ENCODE data around the gene AP1M1.
"Not testable (repeated sequence)": the region's sequence is repeated elsewhere in the genome, so short reads cannot be mapped to it uniquely, and the experiment has no call there.

Gene AP1M1

GRCh38 chr19:16197622-16198369 is at the start of gene AP1M1:
Gene AP1M1 (plus strand): TSS chr19:16197911. CDS start chr19:16198027, 116 bp downstream.
- peak; percentile 97 to 98 for DNase-seq (ENCODE audit: low read depth in 2 of 2)

DNA sequence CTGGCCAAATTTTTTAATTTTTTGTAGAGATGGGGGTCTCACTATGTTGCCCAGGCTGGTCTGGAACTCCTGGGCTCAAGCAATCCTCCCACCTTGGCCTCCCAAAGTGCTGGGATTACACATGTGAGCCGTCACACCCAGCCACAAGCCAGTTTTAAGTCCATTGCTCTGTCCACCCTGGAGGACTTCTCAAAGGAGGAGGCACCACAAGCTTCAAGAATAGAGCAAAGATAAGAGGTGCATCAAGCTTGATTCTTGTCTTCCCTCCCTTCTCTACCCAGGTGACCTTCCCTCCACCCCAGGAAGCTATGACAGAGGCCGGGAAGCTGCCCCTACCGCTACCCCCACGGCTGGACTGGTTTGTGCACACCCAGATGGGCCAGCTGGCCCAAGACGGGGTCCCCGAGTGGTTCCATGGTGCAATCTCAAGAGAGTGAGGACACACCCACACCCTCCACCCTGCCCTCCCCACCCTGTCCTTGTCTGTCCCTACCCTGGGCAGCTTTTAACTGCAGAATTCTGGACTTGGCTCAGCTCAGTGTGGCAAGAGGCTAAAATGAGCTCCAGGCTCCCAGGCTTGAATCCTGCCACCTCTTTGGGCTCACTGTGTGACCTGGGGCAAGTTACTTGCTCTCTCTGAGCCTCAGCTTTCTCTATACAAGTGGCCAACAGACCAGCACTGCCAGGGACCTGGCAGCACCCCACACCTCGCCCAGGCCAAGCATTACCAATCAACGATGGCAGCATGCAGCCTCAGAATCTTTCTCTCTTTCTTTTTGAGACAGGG is 49.1 kb upstream of the AP1M1 start:
- no peak for DNase-seq (ENCODE audit: low read depth in 2 of 2)

DNA sequence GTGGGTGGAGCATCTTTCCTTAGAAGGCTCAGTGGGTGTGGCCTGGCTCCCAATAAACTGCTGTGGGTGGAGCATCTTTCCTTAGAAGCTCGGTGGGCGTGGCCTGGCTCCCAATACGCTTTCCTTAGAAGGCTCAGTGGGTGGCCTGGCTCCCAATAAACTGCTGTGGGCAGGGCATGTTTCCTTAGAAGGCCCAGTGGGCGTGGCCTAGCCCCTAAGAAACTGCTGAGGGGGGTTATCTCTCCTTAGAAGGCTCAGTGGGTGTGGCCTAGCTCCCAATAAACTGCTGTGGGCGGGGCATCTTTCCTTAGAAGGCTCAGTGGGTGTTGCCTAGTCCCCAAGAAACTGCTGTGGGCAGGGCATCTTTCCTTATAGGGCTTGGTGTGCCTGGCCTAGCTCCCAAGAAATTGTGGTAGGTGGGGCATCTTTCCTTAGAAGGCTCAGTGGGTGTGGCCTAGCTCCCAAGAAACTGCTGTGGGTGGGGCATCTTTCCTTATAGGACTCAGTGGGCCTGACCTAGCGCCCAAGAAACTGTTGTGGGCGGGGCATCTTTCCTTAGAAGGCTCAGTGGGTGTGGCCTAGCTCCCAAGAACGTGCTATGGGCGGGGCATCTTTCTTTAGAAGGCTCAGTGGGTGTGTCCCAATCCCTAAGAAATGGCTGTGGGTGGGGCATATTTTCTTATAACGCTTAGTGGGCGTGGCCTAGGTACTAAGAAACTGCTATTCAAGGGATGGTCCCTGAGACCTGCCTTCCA is 44.0 kb upstream of the AP1M1 start:
- no peak for DNase-seq (ENCODE audit: low read depth in 2 of 2)

DNA sequence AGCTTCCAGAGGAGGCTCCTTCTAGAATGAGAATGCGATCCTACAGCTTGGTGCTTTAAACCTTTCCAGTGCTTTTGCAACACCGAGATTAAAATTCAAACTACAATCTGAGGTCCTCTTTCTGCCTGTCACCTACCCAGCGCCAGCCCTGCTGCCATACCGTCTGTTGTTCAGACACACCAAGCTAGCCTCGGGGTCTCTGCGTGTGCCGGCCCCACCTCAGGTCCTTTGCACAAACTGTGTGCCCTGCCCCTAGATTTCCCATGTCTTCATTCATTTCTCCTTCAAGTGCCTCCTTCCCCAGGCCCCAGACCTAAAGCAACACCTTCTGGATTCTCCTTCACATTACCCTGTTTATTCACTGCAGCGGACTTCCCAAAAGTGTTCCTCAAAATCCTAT is 43.2 kb upstream of the AP1M1 start:
- DNase-seq (ENCODE audit: low read depth in 2 of 2): no peak

- DNase-seq (ENCODE audit: low read depth in 2 of 2): no peak
Measured at GRCh38 chr19:16155128-16155527, 42.6 kb upstream of the AP1M1 start.

- no peak for DNase-seq (ENCODE audit: low read depth in 2 of 2)
Measured at GRCh38 chr19:16156904-16157303, 40.8 kb upstream of the AP1M1 start.

DNA sequence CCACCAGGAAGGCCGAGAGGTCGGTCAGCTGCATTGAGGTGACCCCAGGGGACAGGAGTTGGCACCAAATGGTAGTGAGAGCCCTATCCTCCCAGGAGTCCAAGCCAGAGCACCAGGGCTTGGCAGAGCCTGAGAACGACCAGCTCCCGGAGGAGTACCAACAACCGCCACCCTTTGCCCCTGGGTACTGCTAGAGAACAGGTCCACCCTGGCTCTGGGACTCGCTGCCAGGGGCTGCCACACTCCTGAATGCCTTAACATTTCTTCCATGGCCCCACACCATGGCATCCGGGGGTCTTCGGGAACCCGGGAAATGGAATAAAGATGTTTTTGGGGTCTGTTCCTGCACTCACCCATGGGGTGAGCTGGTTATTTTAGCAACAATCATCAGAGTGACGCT is 40.1 kb upstream of the AP1M1 start:
- DNase-seq (ENCODE audit: low read depth in 2 of 2): no peak

- no peak for DNase-seq (ENCODE audit: low read depth in 2 of 2)
Measured at GRCh38 chr19:16159655-16160054, 38.1 kb upstream of the AP1M1 start.

DNA sequence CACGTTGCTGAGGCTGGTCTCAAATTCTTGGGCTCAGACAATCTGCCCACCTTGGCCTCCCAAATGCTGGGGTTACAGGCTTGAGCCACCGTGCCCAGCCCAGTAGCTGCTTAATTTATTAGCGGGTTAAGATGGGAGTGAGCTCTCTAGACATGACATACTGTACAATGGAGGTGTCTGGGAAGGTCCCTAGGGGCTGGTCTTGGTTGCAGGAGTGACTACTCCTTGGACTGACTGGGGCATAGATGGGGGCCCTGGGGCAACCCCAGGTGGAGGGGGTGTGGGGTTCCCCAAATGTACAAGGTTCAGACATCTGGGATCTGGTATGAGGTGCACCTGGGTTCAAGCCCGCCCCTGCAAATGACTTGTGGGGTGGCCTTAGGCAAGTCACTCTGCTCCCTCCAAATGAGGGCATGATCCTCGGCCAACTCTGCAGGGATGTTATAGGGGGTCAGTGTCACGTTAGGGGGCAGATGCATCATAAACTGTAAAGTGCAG is 37.2 kb upstream of the AP1M1 start:
- DNase-seq (ENCODE audit: low read depth in 2 of 2): no peak

DNA sequence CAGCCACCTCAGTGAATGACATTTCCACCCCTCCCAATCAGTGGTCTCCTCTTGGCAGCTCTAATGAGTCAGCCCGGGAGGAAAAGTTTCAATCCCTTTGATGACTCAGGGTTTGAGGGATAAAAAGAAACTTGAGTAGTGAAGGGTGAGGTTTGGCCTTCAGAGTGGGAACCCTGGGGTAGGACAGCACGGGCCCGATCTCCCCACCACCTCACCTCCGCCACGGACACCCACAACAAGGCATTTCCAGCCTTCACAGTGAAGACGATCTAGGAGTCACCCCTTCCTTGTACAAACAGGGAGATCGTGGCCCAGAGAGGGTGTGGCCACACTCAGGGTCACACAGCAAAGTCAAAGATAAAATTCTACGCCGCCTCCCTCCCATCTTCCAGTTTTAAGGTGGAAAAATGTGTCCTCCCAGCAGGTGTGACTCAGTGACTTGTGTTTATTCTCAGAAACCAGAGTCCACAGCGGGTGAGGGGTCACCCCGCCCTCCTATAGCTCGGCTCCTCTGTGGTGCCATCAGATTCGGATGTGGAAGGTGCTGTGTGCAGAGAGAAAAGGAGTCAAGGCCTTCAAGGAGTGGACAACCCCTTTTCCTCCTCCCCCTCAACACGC is 36.7 kb upstream of the AP1M1 start:
- no peak for DNase-seq (ENCODE audit: low read depth in 2 of 2)

- no peak for DNase-seq (ENCODE audit: low read depth in 2 of 2)
Measured at GRCh38 chr19:16161840-16162239, 35.9 kb upstream of the AP1M1 start.

- no peak for DNase-seq (ENCODE audit: low read depth in 2 of 2)
Measured at GRCh38 chr19:16164222-16164890, 33.4 kb upstream of the AP1M1 start.

DNA sequence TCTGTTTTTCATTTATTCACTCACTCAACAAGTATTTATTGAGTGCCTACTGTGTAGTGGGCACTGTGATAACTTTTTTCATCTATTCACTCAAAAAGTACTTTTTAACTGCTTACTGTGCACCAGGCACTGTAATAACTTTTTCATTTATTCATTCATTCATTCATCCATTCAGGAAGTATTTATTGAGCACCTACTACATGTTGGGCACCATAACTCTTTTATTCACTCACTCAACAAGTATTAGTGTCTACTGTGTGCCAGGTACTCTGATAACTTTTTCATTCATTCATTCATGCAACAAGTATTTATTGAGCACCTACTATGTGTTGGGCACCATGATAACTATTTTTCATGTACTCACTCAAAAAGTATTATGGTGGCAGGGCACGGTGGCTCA is 31.3 kb upstream of the AP1M1 start:
- no peak for DNase-seq (ENCODE audit: low read depth in 2 of 2)

DNA sequence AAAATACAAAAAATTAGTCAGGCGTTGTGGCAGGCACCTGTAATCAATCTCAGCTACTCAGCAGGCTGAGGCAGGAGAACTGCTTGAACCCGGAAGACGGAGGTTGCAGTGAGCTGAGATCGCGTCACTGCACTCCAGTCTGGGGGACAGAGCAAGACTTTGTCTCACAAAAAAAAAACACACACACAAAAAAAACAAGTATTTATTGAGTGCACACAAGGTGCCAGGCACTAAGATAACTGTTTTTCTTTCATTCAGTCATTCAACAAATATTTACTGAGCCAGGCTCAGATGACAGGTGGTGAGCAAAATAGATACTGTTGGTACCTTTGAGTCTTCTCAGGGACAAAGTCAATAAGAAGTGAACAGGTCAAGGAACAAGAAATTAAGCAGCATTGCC is 30.7 kb upstream of the AP1M1 start:
- DNase-seq (ENCODE audit: low read depth in 2 of 2): no peak

DNA sequence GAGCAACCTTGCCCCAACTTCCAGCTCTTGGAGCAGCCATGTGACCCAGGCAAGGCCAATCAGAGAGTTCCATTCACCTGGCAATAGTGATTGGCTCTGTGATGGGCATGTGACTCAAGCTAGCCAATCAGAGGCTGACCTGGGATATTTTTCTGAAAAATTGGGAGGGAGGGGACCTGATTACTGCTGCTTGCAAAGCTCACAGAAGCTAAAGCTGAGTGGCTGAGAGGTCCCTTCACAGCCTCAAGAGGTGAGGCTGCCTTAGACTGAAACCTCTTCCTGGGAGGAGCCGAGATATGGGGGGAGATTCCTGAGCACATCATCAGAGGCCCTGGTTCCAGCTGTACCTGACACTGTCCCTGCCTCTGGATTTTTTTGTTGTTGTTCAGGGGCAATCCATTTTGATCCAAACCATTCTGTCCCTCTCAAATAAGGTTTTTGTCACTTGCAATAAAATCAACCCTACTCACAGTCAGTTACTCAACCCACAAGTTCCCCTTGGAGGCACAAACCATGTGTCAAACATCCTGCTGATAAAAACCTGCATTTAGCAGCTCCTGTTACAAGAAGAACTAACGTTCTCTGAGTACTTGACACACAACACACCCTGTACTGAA is 29.1 kb upstream of the AP1M1 start:
- DNase-seq (ENCODE audit: low read depth in 2 of 2): no peak

DNA sequence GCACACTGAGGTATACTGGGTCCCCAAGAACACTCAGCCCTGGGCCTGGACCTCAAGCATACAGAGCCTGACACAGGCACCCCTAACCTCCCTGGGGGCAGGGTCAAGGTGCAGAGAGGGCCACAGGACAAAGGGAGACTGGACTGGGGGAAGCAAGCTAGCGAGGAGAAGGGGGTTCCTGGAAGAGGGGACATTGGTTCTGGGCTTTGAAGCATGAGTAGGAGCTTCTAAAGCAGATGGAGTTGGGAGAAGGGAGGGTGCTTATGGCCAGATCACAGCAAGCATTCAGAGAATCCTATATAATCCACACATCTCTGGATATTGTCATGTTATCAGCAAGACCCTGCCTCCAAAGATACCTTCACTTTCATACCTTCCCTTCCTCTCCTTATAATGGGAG is 27.6 kb upstream of the AP1M1 start:
- no peak for DNase-seq (ENCODE audit: low read depth in 2 of 2)

DNA sequence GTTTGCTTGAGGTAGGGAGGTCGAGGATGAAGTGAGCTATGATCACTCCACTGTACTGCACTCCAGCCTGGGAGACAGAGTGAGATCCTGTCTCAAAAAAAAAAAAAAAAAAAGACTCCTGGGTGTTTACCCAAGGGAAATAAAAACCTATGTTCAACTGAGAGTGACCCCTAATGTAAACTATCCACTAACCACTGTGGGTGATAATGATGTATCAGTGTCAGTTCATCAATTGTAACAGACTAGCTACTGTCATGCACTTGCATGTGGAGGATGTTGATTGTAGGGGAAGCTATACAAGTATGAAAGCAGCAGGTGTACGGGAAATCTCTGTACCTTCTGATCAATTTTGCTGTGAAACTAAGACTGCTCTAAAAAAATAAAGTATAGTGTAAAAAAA is 21.8 kb upstream of the AP1M1 start:
- DNase-seq (ENCODE audit: low read depth in 2 of 2): no peak

GRCh38 chr19:16178866-16179265 is 18.8 kb upstream of the AP1M1 start:
- DNase-seq (ENCODE audit: low read depth in 2 of 2): not testable (repeated sequence)

GRCh38 chr19:16180611-16181010 is 17.1 kb upstream of the AP1M1 start:
- DNase-seq (ENCODE audit: low read depth in 2 of 2): no peak

DNA sequence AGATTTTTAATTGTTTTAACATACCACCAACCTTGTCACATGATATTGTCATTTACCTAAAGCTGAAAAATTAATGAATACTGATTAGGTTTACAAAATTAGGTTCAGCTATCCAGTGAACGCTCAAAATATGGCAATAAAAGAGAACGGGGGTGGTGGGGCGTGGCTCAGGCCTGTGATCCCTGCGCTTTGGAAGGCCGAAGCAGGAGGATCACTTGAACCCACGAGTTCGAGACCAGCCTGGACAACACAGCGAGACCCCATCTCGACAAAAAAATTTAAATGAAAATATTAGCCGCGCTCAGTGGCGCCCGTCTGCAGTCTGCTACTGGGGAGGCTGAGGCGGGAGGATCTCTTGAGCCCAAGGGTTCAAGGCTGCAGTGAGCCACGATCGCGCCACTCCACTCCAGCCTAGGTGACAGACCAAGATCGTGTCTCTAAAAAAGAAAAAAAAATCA is 13.0 kb upstream of the AP1M1 start:
- no peak for DNase-seq (ENCODE audit: low read depth in 2 of 2)
